Heart left ventricle (tissue), 16 donors: Measurements from ENCODE around the gene TP53. TPM values are rescaled to one million over a fixed set of nuclear protein-coding genes. Genes with fewer than 3 reads are reported as not detected.

ENCODE experiments used
- ATAC-seq, 4 donors: fragments of 200-7000 bp; cut with Tn5 transposase; one replicate each; pipeline ENCODE4 v1.9.1; 2020 to 2022; ENCODE audit warnings: moderate library complexity in 4 of 4, mild to moderate bottlenecking in 3 of 4, moderate number of reproducible peaks in 1 of 4
- DNase-seq, 5 donors: peaks; one replicate each; pipeline ENCODE4 v3.0.0-alpha.2; 2020
- H3K27ac ChIP-seq, 12 donors: fragments of 200-600 bp; sonication (generic) in 4 of 12; one replicate each; pipeline versions ENCODE4 v1.5.0 to v1.8.0; 2016 to 2022; ENCODE audit warnings: mild to moderate bottlenecking in 2 of 12
- H3K27me3 ChIP-seq, 9 donors: fragments of 200-600 bp; sonication (generic) in 2 of 9; one replicate each; pipeline versions ENCODE4 v1.5.1 to v1.8.0; 2016 to 2022; ENCODE audit warnings: mild to moderate bottlenecking in 3 of 9
- H3K36me3 ChIP-seq, 9 donors: fragments of 200-600 bp; sonication (generic) in 2 of 9; one replicate each; pipeline versions ENCODE4 v1.5.0 to v1.8.0; 2018 to 2022; ENCODE audit warnings: mild to moderate bottlenecking in 2 of 9
- H3K4me1 ChIP-seq, 12 donors: fragments of 200-600 bp; sonication (generic) in 4 of 12; one replicate each; pipeline versions ENCODE4 v1.5.0 to v1.8.0; 2016 to 2022; ENCODE audit warnings: mild to moderate bottlenecking in 3 of 12
- H3K4me3 ChIP-seq, 12 donors: fragments of 200-600 bp; sonication (generic) in 4 of 12; one replicate each; pipeline versions ENCODE4 v1.5.0 to v1.8.0; 2017 to 2022; ENCODE audit warnings: mild to moderate bottlenecking in 9 of 12, moderate library complexity in 4 of 12
- H3K9me3 ChIP-seq, 12 donors: fragments of 200-600 bp; sonication (generic) in 4 of 12; one replicate each; pipeline versions ENCODE4 v1.5.0 to v1.8.0; 2016 to 2022; ENCODE audit warnings: mild to moderate bottlenecking in 1 of 12
- CTCF ChIP-seq, 12 donors: fragments of 200-600 bp; sonication (generic) in 4 of 12; IDR thresholded peaks; one replicate each; pipeline versions ENCODE4 v1.5.0 to v1.8.0; 2018 to 2022; ENCODE audit warnings: antibody characterized with exemption in 12 of 12, mild to moderate bottlenecking in 5 of 12
- POLR2A ChIP-seq, 2 donors: fragments of 450-650 bp; IDR thresholded peaks; one replicate each; pipeline ENCODE4 v1.6.1; 2017; ENCODE audit warnings: antibody characterized with exemption in 2 of 2, mild to moderate bottlenecking in 2 of 2, moderate library complexity in 2 of 2
- WGBS, 4 donors: extraction: QIAGEN DNeasy Blood & Tissue Kit in 2 of 4; methylation state at CpG; one replicate each; pipeline versions ENCODE4 v1.1.5 to v1.1.7; 2013 to 2018; 5-methylcytosine and 5-hydroxymethylcytosine counted together
- intact Hi-C, 10 donors: fragments of 100-400 bp; cut with DNase I; formaldehyde crosslinking; loops; one replicate each; pipeline versions ENCODE4 v1.11.1 to v1.14.2; 2022
- long read RNA-seq, 3 donors: library from polyadenylated mRNA; unstranded; transcript quantifications; one replicate each; pipeline ENCODE4 v2.0.0, GENCODE V29; 2020 to 2021
- polyA plus RNA-seq, 2 donors: library from polyadenylated mRNA; stranded (reverse); fragments of 200-250 nt; gene quantifications; one replicate each; pipeline ENCODE4 v1.2.3, GENCODE V29; 2013
- total RNA-seq, 9 donors: library from RNA; depleted of rRNA in 2 of 9; stranded (reverse); fragments of >200 nt in 2 of 9; fragmentation: NEBNext Ultra II Directional in 3 of 9; extraction: Animal tissue kit (Norgen Biotek cat#: 25700) in 3 of 9; gene quantifications; one replicate each; pipeline versions ENCODE4 v1.1.0 to v1.2.4, GENCODE V29; 2016 to 2023
- donor health status: ischemic (EF 13 %, LVEDD 7.1; RV severe dilation, severe dysfunction).
- donor health status: healthy with polysubstance abuse.
- donor health status: DM: no; HTN: yes; CAD: no.
- donor health status: DM: no; HTN: no; CAD: no.
- donor health status: ischemic (EF 25% LVEDD 6.9; RV normal size, moderate dysfunction).
- donor health status: ischemic (EF 25% LVEDD 5.7; RV mildly dilated, moderate dysfunction).
- donor health status: healthy.
- donor health status: DM: yes; HTN: yes; CAD: no.
- donor health status: ischemic (EF 35%, LVEDD 5.7; RV mildly dilated, moderate dysfunction).
- donor health status: nonischemic (EF 11% LVEDD 7.7; RV severe dilation, severe dysfunction).
- donor health status: DM: yes; HTN: yes; CAD: no.
- donor health status: PGD.
- donor health status: ischemic (EF 29% LVEDD 5.4; RV normal size, mild dysfunction).
- donor health status: nonischemic (EF 23%, LVEDD 6.1; RV moderate dilation, normal function).

The TP53 gene
- 10 to 100 TPM; 10.0 to 44.6 (median 12.8) TPM for total RNA-seq
- 1 to 10 TPM; 6.8 to 9.0 TPM for polyA plus RNA-seq
- long read RNA-seq, donor 1, partial matches to known transcripts: 5 of 9 reads
- long read RNA-seq, donor 1, other reads (novel, unspliced or antisense): 2 of 9 reads
- long read RNA-seq, donor 2, transcript TP53-227 (11 exons, 2,579 nt): major isoform, 9 of 28 reads
- long read RNA-seq, donor 2, partial matches to known transcripts: 14 of 28 reads
- long read RNA-seq, donor 2, other reads (novel, unspliced or antisense): 3 of 28 reads
- long read RNA-seq, donor 3, partial matches to known transcripts: 7 of 11 reads
- long read RNA-seq, donor 3, other reads (novel, unspliced or antisense): 1 of 11 reads

GRCh38 chr17:7687072-7687907 is at the start of gene TP53:
TSS of gene TP53 (minus strand) at chr17:7687490. CDS start at chr17:7676594, 10,896 bp downstream.
- H3K27ac ChIP-seq: peak within 1 kb of the TSS; percentile 89 to 99 (median 96)
- peaks cover 0 to 16% (median 0%) of the 10 kb centered on the region in 9 donors for H3K36me3 ChIP-seq
- intact Hi-C loops: loop anchor here in 9 of 10 donors (1.0 to 10.0 kb wide), 14 partner anchors 35 to 380 kb away; partner anchors contain the start of genes SHBG (in 4 of the 9), ATP1B2 (in 1 of the 9), CYB5D1 (in 1 of the 9) and EIF5A (in 1 of the 9)
- 0% methylated on average over 26 to 30 of the region's 30 CpGs for WGBS, 4 donors
- peak; percentile 62 to 82 (median 74) for ATAC-seq
- peaks cover 0 to 37% (median 24%) of the 10 kb centered on the region in 12 donors for H3K4me1 ChIP-seq
- no peaks in the 10 kb centered on the region for H3K27me3 ChIP-seq
- DNase-seq: peak; percentile 84 to 93 (median 91)
- no peaks in the 10 kb centered on the region for H3K9me3 ChIP-seq
- peak within 1 kb of the TSS; percentile 67 to 97 (median 86) for H3K4me3 ChIP-seq
- TF ChIP-seq CTCF (IDR thresholded peaks at IDR 0.05) (no peak), POLR2A (IDR thresholded peaks at IDR 0.05) (peak in 1 of 2 donors; percentile 51)

GRCh38 chr17:7732981-7733539 is 45.8 kb upstream of the TP53 start:
- DNase-seq (no peak), ATAC-seq (no peak)
- Histone ChIP-seq H3K4me3 (no peak overlapping the region), H3K27ac (no peak overlapping the region), H3K4me1 (no peaks in the 10 kb centered on the region), H3K36me3 (no peaks in the 10 kb centered on the region), H3K9me3 (no peaks in the 10 kb centered on the region), H3K27me3 (peaks cover 0 to 4% (median 0%) of the 10 kb centered on the region in 9 donors)
- TF ChIP-seq CTCF (IDR thresholded peaks at IDR 0.05) (no peak), POLR2A (IDR thresholded peaks at IDR 0.05) (no peak)
- intact Hi-C loops: no loop called here
- WGBS, 4 donors: 88 to 92% (median 89%) methylated on average over 14 of the region's 14 CpGs

GRCh38 chr17:7729816-7730215 is 42.5 kb upstream of the TP53 start:
- ATAC-seq: no peak
- WGBS, 4 donors: 51 to 74% (median 65%) methylated on average over 1 of the region's 1 CpG
- no peak for TF ChIP-seq POLR2A (IDR thresholded peaks at IDR 0.05)
- TF ChIP-seq CTCF (IDR thresholded peaks at IDR 0.05): no peak

More at GRCh38 chr17:7729816-7730215, 42.5 kb upstream of the TP53 start:
- Histone ChIP-seq H3K27me3 (peaks cover 0 to 4% (median 0%) of the 10 kb centered on the region in 9 donors), H3K4me3 (no peak overlapping the region), H3K9me3 (no peaks in the 10 kb centered on the region), H3K27ac (no peak overlapping the region), H3K4me1 (no peaks in the 10 kb centered on the region), H3K36me3 (no peaks in the 10 kb centered on the region)
- DNase-seq: no peak
- intact Hi-C loops: no loop called here
